Right ventricle myocardium inferior (tissue), 1 donor: ENCODE data around the gene NR6A1. TPM values are rescaled to one million over a fixed set of nuclear protein-coding genes. Genes with fewer than 3 reads are reported as not detected.

ENCODE experiments used
- microRNA-seq: library from miRNA; unstranded; fragments of <30 nt; microRNA quantifications from one replicate; pipeline ENCODE4 v1.2.0, GENCODE V29; 2020
- total RNA-seq: library from RNA; stranded (reverse); fragmentation: NEBNext Ultra II Directional; extraction: Animal tissue kit (Norgen Biotek cat#: 25700); gene quantifications from one replicate; pipeline ENCODE4 v1.2.1, GENCODE V29; 2021
- donor health status: DM: no; HTN: yes; CAD: no; lungs with severe emphysema.

The NR6A1 gene
- total RNA-seq, 1 donor from 2014 or later: 1.2 TPM

Small RNA genes lying within 50 kb of the gene (microRNA-seq; reads per million reads assigned to microRNA genes)
- gene MIR181A2: 377 reads per million, percentile 70 among the genes with 10 or more reads in this experiment
- 152 reads per million, percentile 57 among the genes with 10 or more reads in this experiment for gene MIR181B2

Other genes starting within 250 kb of the NR6A1 start
- 27.3 TPM for gene OLFML2A, start 5.8 kb upstream of the NR6A1 start, total RNA-seq
- not detected for gene WDR38, start 82.1 kb upstream of the NR6A1 start, total RNA-seq
- 752 TPM for gene RPL35, start 90.6 kb upstream of the NR6A1 start, total RNA-seq
- 41.8 TPM for gene ARPC5L, start 90.8 kb upstream of the NR6A1 start, total RNA-seq
- 16.4 TPM for gene GOLGA1, start 169.8 kb upstream of the NR6A1 start, total RNA-seq